ENCODE data around the gene CAMTA1.

Gene CAMTA1

DNA sequence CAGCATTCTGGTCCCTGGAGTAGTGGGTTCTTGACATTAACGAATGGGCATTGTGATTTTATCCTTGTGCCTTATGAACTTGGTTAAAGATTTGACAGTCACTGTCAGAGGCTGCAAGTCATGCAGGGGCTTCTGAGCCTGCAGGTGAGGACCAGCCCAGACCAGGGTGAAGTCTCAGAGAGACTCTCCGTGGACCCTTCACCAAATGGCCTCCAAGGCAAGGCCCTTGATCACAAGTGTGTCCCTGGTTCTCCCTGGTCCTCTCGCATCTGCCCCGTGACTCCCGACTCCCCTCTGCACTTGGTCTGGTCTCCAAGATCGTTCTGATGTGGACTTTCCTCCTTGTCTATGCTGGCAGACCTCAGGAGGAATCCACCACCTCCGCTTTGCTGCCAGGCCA lies 509.4 kb downstream of the CAMTA1 start (continued):
- TF ChIP-seq, protein P1, sequence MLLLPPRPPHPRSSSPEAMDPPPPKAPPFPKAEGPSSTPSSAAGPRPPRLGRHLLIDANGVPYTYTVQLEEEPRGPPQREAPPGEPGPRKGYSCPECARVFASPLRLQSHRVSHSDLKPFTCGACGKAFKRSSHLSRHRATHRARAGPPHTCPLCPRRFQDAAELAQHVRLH (tag by site-specific recombination; IDR thresholded peaks at IDR 0.05), result no peak

DNA sequence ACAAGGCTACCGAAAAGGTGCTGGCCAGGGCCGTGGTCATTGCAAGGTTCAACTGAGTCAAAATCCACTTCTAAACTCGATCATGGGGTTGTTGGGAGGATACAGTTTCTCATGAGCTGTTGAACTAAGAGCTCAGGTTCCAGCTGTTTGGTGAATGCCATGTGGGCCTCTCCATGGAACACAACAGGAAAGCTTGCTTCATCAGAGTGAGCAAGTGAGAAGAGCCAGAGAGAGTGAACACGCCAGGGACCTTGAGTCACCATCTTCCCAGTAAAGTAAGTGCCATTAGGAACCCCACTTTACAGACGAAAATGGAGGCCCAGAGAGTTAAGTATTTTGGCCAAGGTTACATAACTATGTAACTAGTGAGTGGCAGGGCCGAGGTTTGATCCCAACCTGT lies 510.7 kb downstream of the CAMTA1 start:
- Histone ChIP-seq H3K4me3 (ENCODE audit: low read depth, low read length) (no peak overlapping the region), H3K27ac (ENCODE audit: extremely low read depth, low read depth, low read length) (no peak overlapping the region), H3K4me1 (ENCODE audit: control insufficient read depth, insufficient read depth, low read length) (peaks cover 19% of the 10 kb centered on the region), H3K36me3 (ENCODE audit: control insufficient read depth in 2 of 2, insufficient read depth in 1 of 2, low read length in 2 of 2) (no peaks in the 10 kb centered on the region), H3K9me3 (ENCODE audit: control insufficient read depth, insufficient read depth, low read depth, low read length) (no peaks in the 10 kb centered on the region)
- CTCF ChIA-PET, result interaction anchor here (0.6 to 1.6 kb wide), 2 partner anchors 244 to 247 kb away, joined by 3 to 5 read pairs; no protein-coding TSS in a partner anchor
- POLR2A ChIA-PET, result no interaction called here
- TF ChIP-seq ZNF514 (tag by site-specific recombination; IDR thresholded peaks at IDR 0.05) (no peak), KLF1 (tag by site-specific recombination; IDR thresholded peaks at IDR 0.05) (no peak), ZNF248 (tag by site-specific recombination; IDR thresholded peaks at IDR 0.05) (no peak), ZNF585B (tag by site-specific recombination; IDR thresholded peaks at IDR 0.05) (no peak), ZNF48 (tag by site-specific recombination; IDR thresholded peaks at IDR 0.05) (no peak), YY2 (tag by site-specific recombination; IDR thresholded peaks at IDR 0.05) (no peak), ZNF558 (tag by site-specific recombination; IDR thresholded peaks at IDR 0.05) (no peak), GFI1B (tag by site-specific recombination; IDR thresholded peaks at IDR 0.05) (no peak), ZNF221 (tag by site-specific recombination; IDR thresholded peaks at IDR 0.05; ENCODE audit: borderline replicate concordance) (no peak), HOXC10 (CRISPR knock-in tag; IDR thresholded peaks at IDR 0.05) (no peak), ZNF423 (tag by site-specific recombination; IDR thresholded peaks at IDR 0.05) (no peak)
- TF ChIP-seq, protein P2, sequence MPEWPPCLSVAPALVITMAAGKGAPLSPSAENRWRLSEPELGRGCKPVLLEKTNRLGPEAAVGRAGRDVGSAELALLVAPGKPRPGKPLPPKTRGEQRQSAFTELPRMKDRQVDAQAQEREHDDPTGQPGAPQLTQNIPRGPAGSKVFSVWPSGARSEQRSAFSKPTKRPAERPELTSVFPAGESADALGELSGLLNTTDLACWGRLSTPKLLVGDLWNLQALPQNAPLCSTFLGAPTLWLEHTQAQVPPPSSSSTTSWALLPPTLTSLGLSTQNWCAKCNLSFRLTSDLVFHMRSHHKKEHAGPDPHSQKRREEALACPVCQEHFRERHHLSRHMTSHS (tag by site-specific recombination; IDR thresholded peaks at IDR 0.05), result no peak

DNA sequence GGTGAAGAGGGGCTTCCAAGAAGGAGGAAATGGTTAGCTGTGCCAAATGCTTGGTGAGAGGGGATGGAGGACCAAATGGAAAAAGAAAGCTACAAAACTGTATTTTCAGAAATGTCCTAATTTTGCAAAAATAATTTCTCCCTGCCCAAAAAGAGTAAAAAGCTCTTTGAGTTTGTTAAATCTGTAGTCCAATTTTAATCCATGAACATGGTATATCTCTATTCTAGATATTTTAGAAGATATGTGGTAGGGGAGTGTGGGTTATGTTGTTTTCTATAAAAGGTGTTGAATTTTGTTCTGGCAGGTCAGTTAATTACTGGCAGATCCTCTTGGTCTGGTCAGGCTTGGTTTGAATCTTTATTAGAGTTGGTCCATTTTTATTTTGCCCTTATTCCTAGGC lies 511.7 kb downstream of the CAMTA1 start:
- Histone ChIP-seq H3K36me3 (ENCODE audit: control insufficient read depth in 2 of 2, insufficient read depth in 1 of 2, low read length in 2 of 2) (no peaks in the 10 kb centered on the region), H3K4me1 (ENCODE audit: control insufficient read depth, insufficient read depth, low read length) (peaks cover 24% of the 10 kb centered on the region), H3K27ac (ENCODE audit: extremely low read depth, low read depth, low read length) (no peak overlapping the region), H3K9me3 (ENCODE audit: control insufficient read depth, insufficient read depth, low read depth, low read length) (no peaks in the 10 kb centered on the region), H3K4me3 (ENCODE audit: low read depth, low read length) (no peak overlapping the region)
- ChIA-PET POLR2A (interaction anchor here (0.6 kb wide), 1 partner anchor 458 kb away, joined by 3 read pairs; no protein-coding TSS in a partner anchor), CTCF (interaction anchor here (0.7 to 1.6 kb wide), 2 partner anchors 243 to 319 kb away, joined by 3 to 5 read pairs; no protein-coding TSS in a partner anchor)
- TF ChIP-seq ZNF10 (tag by site-specific recombination; IDR thresholded peaks at IDR 0.05) (no peak), ZNF19 (tag by site-specific recombination; IDR thresholded peaks at IDR 0.05; ENCODE audit: low read depth) (no peak), ZNF830 (tag by site-specific recombination; IDR thresholded peaks at IDR 0.05; ENCODE audit: low read depth) (no peak), GLIS2 (tag by site-specific recombination; IDR thresholded peaks at IDR 0.05) (no peak), ZBTB1 (tag by site-specific recombination; IDR thresholded peaks at IDR 0.05) (no peak), ZNF248 (tag by site-specific recombination; IDR thresholded peaks at IDR 0.05) (peak; percentile 92), ZNF785 (tag by site-specific recombination; IDR thresholded peaks at IDR 0.05) (no peak), ZNF600 (tag by site-specific recombination; IDR thresholded peaks at IDR 0.05) (no peak), ZNF133 (tag by site-specific recombination; IDR thresholded peaks at IDR 0.05) (no peak), ZNF404 (tag by site-specific recombination; IDR thresholded peaks at IDR 0.05) (no peak), ZBTB21 (tag by site-specific recombination; IDR thresholded peaks at IDR 0.05) (no peak), SETDB1 (IDR thresholded peaks at IDR 0.05; ENCODE audit: insufficient read length, low read length) (peak; percentile 67)
- TF ChIP-seq, protein P3, sequence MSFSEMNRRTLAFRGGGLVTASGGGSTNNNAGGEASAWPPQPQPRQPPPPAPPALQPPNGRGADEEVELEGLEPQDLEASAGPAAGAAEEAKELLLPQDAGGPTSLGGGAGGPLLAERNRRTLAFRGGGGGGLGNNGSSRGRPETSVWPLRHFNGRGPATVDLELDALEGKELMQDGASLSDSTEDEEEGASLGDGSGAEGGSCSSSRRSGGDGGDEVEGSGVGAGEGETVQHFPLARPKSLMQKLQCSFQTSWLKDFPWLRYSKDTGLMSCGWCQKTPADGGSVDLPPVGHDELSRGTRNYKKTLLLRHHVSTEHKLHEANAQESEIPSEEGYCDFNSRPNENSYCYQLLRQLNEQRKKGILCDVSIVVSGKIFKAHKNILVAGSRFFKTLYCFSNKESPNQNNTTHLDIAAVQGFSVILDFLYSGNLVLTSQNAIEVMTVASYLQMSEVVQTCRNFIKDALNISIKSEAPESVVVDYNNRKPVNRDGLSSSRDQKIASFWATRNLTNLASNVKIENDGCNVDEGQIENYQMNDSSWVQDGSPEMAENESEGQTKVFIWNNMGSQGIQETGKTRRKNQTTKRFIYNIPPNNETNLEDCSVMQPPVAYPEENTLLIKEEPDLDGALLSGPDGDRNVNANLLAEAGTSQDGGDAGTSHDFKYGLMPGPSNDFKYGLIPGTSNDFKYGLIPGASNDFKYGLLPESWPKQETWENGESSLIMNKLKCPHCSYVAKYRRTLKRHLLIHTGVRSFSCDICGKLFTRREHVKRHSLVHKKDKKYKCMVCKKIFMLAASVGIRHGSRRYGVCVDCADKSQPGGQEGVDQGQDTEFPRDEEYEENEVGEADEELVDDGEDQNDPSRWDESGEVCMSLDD (tag by site-specific recombination; IDR thresholded peaks at IDR 0.05), result no peak
- TF ChIP-seq, protein P4, sequence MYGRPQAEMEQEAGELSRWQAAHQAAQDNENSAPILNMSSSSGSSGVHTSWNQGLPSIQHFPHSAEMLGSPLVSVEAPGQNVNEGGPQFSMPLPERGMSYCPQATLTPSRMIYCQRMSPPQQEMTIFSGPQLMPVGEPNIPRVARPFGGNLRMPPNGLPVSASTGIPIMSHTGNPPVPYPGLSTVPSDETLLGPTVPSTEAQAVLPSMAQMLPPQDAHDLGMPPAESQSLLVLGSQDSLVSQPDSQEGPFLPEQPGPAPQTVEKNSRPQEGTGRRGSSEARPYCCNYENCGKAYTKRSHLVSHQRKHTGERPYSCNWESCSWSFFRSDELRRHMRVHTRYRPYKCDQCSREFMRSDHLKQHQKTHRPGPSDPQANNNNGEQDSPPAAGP (tag by site-specific recombination; IDR thresholded peaks at IDR 0.05), result no peak
- TF ChIP-seq, protein P5, sequence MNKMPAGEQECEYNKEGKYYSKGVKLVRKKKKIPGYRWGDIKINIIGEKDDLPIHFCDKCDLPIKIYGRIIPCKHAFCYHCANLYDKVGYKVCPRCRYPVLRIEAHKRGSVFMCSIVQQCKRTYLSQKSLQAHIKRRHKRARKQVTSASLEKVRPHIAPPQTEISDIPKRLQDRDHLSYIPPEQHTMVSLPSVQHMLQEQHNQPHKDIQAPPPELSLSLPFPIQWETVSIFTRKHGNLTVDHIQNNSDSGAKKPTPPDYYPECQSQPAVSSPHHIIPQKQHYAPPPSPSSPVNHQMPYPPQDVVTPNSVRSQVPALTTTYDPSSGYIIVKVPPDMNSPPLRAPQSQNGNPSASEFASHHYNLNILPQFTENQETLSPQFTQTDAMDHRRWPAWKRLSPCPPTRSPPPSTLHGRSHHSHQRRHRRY (tag by site-specific recombination; IDR thresholded peaks at IDR 0.05), result no peak
- TF ChIP-seq, protein P6, sequence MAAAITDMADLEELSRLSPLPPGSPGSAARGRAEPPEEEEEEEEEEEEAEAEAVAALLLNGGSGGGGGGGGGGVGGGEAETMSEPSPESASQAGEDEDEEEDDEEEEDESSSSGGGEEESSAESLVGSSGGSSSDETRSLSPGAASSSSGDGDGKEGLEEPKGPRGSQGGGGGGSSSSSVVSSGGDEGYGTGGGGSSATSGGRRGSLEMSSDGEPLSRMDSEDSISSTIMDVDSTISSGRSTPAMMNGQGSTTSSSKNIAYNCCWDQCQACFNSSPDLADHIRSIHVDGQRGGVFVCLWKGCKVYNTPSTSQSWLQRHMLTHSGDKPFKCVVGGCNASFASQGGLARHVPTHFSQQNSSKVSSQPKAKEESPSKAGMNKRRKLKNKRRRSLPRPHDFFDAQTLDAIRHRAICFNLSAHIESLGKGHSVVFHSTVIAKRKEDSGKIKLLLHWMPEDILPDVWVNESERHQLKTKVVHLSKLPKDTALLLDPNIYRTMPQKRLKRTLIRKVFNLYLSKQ (tag by site-specific recombination; IDR thresholded peaks at IDR 0.05; ENCODE audit: borderline replicate concordance), result no peak

Data from HEK293 (cell line).